ENCODE results near the gene FNIP1.
"Not testable (repeated sequence)": the region's sequence is repeated elsewhere in the genome, so short reads cannot be mapped to it uniquely, and the experiment has no call there.

The FNIP1 gene

DNA sequence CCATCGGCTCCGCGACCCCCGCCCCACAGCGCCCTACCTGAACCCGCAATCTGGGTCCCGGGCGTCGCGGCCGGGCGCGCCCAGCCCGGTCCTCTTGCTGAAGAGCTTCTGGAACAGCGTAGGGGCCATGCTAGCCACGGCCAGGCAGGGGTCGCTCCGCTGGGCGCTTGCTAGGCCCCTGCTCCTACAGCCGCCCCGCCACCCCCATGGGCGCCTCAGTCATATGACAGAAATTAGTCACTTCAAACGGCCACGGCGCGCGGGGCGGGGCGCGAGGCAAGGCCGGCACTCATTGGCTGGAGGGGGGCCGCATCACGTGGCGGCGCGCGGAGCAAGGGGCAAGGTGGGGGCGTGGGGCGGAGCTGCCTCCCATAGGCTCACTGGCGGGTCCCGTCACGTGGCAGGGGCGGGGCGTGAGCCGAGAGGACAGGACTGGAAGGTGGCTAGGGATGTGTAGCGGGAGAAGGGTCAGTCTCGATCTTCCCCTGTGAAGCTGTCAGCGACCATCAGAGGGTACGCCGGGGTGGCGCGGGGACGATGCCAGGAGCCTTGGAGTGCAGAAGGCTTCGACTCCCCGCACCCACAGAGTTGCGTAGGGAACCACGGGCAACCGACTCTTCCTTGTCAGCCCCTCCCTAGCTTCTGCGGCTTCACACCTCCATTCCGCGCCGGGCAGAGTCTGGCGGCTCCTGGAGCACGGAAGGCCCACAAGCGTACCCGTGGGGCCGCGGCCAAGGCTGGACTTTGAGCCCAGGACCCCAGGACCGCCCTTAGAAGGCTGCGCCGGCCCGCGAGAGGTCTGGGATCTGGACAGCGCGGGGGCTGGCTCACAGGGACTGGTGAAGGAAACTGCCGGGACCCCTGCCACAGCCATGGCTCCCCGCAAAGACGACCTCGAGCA, at the start of gene FNIP1:
TSS of gene FNIP1 (minus strand) at position 225 of the 901 bp plus-strand sequence. CDS start at position 129, 96 bp downstream.
- DNase-seq: peak; percentile 98

DNA sequence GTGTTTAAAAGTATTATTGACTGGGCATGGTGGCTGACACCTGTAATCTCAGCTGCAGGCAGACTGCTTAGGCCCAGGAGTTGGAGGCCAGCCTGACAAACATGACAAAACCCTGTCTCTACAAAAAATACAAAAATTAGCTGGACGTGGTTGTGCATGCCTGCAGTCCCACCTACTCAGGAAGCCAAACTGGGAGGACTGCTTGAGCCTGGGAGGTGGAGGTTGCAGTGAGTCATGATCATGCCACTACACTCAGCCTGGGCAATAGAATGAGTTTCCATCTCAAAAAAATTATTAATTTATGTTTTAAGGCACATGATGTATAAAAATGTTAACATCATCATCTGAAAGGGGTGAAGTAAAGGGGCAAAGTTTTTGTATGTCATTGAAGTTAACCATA, 49.7 kb upstream of the FNIP1 start:
- no peak for DNase-seq

DNA sequence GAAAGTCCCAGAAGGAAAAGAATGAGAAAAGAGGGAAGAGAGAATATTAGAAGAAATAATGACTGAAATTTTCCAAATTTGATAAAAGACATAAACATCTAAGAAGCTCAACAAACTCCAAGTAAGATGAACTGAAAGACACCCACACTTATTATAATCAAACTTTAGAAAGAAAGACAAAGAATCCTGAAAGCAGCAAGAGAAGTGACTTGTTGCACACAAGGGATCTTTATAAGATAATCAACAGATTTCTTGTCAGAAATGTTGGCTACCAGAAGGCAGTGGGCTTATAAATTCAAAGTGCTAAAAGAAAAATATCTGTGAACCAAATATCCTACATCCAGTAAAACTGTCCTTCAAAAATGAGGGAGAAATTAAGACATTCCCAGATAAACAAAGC, 49.0 kb upstream of the FNIP1 start:
- DNase-seq: no peak

DNA sequence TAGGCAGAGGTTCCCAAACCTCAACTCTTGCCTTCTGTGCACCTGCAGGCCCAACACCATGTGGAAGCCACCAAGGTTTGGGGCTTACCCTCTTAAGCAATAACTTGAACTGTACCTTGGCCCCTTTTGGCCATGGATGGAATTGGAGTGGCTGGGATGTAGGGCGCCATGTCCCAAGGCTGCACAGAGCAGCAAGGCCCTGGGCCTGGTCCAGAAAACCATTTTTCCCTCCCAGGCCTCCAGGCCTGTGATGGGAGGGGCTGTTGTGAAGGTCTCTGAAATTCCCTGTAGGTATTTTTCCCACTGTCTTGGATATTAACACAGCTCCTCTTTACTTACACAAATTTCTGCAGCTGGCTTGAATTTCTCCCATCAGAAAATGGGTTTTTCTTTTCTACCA, 46.2 kb upstream of the FNIP1 start:
- DNase-seq: not testable (repeated sequence)

DNA sequence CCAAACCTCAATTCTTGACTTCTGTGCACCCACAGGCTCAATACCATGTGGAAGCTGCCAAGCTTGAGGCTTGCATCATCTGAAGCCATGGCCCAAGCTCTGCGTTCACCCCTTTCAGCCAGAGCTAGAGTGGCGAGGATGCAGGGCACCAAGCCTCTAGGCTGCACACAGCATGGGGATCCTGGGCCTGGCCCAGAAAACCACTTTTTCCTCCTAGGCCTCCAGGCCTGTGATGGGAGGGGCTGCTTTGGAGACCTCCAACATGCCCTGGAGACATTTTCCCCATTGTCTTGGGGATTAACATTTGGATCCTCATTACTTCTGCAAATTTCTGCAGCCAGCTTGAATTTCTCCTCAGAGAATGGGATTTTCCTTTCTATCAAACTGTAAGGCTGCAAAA, 35.9 kb upstream of the FNIP1 start:
- not testable (repeated sequence) for DNase-seq

DNA sequence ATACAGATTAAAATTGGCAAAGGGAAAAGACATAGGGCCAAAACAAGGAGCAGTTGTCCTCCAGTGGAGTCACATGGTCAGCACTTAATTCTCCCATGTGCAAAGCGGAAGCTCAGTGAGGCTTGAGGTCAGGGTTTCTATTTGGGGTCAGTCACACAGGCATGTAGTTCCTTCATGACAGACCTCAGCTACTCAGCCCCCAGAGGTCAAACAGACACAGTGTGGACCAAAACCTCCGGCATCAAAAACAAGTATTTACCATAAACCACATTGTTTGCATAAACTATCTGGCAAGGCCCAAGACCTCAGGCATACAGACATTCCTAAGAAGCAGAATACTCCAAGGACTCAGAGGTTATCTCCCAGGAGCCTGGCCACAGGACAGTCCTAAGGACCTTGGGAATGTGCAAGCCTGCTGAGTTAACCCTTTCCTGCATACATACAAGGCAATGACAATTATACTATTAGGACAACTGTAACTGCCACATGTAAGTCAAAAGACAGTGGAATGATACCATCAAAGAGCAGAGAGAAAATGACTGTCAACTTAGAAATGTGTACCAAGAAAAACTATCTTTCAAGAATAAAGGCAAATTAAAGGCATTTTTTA, 28.7 kb upstream of the FNIP1 start:
- no peak for DNase-seq

DNA sequence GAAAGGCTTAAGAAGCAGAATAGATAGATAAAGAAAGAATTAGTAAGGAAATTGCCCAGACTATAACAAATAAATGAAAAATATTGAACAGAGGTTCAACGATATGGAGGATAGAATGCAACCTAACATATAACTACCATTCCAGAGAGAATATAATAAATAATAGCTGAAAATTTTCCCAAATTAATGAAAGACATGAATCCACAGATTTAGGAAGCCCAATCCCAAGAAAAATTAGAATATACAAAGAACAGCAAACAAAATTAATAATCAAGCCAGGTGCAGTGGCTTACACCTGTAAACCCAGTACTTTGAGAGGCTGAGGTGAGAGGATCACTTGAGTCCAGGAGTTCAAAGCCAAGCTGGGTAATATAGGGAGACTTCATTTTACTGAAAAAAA, 27.8 kb upstream of the FNIP1 start:
- no peak for DNase-seq

DNA sequence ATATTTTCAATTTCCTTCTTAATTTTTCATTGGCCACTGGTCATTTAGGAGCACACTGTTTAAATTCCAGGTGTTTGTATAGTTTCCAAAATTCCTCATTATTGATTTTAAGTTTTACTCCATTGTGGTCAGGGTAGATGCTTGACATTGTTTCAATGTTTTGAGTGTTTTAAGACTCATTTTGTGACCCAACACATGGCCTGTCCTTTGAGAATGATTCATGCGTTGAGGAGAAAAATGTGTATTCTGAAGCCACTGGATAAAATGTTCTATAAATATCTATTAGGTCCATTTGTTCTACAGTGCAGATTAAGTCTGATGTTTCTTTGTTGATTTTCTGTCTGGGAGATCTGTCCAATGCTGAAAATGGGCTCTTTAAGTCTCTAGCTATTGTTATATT, 24.4 kb upstream of the FNIP1 start:
- no peak for DNase-seq

DNA sequence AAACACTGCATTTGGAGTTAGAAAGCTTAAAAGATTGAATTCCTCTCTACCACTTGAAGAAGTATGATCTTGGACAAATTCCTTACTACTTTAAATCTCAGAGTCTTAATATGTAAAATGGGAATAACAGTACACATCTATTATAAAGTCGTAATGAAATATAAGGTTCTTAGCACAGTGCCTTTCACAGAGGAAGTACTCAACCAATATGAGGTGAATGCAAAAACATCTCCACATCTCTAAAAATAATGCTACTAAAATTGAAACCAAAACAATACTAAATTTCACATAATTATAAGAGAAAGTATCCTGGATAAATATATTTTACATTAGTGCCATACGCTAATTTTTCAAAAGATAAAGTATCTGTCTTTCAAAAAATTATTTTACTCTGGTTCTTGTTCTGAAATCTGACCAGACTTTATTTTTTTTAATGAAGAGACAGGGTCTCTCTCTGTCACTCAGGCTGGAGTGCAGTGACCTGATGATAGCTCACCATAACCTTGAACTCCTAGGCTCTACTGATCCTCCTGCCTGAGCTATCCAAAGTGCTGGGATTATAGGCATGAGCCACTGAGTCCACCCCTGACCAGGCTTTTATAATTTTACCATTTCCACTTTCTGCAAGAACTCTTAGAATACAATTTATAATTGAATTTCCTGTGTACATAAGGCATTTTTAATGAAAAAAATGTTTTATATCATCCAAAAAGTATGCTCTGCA, 21.3 kb upstream of the FNIP1 start:
- DNase-seq: no peak

DNA sequence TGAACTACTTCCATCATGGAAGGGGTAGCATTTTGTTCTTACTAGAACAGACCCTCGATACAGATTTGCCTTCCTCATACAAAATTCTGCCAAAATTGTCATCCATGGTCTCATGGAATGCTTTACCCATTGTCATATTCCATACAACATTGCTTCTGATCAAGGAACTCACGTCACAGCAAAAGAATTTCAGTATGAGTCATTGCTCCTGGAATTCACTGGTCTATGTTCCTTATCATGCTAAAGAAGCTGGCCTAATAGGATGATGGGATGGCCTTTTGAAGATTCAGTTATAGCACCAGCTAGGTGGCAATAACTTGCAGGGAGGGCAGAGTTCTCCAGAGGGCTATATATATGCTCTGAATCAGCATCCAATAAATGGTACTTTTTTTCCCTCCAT, 18.2 kb upstream of the FNIP1 start:
- no peak for DNase-seq

DNA sequence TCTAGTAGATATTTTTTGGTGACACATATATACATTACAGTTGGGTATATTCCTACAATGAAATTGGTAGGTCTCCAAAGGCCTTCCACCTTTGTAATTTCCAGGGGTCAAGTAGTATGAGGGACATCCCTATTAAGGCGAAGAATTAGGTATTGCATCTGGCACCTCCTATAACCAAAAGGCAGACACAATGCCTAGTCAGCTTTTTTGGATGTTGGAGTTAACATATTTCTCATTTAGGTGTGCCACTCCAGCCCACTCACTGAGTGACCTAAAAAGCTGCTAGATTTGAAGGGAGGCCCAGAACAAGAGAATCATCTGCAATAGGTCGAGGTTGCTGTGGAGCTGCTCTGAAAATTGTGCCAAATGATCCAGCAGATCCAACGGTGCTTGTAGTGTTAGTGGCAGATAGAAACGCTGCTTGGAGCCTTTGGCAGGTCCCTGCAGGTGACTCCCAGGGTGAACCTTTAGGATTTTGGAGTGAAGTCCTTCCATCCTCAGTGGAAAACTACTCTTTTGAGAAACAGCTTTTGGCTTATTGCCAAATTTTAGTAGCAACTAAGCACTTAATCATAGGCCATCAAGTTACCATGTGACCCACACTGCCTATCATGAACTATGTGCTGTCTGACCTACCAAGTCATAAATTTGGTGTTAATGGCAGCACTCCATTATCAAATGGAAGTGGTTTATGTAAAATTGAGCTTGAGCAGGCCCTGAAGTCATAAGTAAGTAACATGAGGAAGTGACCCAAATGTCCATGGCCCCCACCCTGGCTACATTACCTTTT, 15.7 kb upstream of the FNIP1 start:
- DNase-seq: no peak

DNA sequence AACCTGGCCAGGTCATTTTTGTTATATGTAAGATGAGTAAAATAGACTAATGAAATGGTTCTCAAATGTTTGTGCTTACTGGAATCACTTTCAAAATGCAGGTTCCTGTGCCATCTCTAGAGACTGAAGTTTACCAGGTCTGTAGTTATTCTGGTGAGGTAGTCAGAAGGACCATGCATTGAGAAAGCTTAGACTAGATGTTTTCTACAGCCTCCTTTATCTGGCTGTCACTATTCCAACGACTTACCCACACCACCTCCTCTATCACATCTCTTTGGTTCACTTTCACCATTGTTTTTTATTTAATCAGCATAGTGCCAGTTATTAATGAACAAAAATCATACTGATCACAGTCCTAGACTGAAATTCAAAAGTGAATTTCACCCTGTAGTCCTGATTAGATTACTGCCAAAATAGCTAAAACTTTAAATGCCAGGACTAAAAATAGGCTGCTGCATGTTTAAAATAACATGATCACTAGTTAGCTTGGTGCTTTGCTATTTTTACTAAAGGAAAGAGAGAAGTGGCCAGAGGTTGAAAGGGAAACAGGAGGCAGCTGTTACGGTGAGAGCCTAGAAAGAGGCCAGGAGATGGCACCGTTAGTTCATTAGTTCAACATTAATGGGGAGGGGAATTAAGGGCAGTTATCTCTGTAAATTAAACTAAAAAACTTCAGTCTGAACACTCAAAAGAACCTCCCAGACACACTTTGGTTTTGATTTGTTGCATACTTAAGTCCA, 13.9 kb upstream of the FNIP1 start:
- no peak for DNase-seq

DNA sequence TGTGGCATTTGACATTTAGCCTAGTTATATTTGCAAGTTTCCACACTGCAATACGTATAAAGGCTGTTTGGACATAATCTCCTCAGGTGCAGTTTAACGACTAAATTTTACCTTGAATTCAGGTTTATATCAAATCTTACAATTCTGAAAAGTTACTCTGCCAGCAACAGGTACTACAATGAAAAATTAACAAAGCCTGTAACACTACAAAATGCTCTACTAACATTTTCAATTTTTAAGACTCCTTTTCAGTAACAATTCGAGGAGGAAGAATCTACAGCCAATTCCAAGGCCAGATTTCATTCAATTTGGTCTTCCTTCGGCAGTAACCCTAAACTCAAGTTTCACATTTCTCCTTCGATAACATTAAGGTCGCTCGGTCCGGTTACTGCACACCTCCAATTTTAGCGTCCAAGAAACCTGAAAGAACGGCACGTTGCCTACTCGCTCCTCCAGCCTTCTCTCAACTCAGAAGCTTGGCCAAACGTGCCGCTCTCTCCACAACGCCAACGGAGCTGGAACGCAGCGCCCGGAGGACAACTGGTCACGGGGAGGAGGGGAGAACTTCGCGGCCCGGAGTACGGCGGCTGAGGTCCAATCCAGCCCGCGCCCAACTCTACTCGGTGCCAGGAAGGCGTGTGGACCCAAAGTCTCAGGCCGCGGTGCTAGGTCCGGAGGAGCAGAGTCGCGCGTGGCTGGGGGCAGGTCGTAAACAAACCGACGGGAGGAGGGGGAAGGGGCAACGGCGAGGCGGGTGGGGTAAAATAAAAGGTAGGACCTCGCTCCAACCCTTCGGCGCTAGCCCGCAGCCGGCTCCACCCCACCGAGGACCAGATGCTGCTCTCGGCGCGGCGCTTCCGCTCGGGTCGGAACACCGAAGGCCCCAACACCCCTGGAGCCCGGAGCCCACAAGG, 681 bp downstream of the FNIP1 start:
- peak; percentile 11 to 30 for DNase-seq

DNA sequence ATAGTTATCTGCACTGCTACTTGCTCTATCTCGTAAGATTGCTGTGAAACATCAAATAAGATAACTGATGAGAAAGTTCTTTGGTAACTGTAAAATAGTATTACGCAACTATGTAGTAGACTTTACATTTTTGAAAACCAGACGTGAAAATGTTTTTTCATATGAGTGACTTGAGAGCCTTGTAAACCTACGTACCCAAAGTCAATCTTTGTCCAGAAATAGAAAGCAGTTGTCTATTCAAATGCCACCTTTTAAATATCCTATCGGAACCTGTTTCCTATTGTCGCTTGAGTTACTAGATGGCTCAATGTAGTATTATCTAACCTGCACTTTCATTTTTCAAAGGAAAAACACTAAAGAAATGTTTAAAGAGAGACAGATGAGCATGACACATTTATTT, 1.6 kb downstream of the FNIP1 start:
- no peak for DNase-seq

DNA sequence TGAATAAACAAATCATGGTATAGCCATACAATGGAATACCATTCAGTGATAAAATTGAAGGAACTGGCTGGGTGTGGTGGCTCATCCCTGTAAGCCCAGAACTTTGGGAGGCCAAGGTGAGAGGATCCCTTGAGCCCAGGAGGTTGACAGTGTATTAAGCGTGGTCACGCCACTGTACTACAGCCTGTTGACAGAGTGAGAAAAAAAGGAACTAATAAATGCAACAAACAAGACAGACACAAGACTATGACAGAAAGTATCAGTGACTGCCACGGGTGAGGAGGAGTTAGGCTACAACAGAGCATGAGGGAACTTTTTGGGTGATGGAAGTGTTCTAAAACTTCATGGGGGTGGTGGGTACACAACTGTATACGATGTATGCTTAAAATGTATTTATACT, 2.2 kb downstream of the FNIP1 start:
- DNase-seq: no peak

DNA sequence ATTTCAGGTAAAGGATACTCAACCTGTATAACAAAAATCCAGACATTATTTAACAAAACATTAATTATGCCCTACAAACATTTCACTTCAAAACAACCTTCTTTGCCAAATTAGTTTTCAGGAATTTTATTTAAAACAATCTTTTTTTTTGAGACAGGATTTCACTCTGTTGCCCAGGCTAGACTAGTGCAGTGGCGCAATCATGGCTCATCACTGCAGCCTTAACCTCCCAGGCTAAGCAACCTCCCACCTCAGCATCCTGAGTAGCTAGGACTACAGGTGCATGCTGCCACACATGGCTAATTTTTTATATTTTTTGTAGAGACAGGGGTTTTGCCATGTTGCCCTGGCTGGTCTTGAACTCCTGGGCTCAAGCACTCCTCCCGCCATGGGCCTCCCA, 3.9 kb downstream of the FNIP1 start:
- DNase-seq: no peak

DNA sequence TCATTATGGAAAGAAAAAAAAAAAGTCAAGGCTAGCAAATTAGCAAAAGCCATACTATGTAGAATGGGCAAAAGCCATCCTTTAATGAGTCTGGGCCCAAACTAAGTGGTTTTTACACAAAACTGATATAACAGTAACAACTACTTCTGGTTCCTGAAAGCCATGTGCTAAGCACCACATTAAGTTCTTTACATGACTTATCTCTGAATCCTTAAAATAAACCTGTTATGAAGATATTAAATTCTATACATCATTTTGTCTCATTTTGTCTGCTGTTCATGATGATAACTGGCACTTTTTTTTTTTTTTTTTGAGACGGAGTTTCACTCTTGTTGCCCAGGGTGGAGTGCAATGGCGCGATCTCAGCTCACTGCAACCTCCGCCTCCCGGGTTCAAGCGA, 5.0 kb downstream of the FNIP1 start:
- no peak for DNase-seq

DNA sequence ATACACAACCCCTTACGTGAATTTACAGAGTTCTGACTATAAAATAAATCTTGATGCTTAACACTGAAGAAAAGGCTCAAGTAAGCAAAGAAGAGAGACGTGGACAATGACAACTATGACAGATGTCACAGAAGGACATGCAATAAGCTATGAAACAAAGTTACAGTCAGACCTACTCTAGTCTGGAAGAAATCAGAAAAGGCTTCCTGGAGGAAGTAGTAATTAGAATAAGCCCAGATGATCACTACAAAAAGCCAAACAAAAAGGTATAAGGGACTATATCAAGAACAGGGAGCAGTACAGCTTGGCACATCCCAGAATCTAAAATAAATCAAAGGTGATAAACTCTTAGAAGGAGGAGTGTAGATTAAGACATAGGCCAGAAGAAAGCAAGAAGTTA, 6.3 kb downstream of the FNIP1 start:
- DNase-seq: no peak

DNA sequence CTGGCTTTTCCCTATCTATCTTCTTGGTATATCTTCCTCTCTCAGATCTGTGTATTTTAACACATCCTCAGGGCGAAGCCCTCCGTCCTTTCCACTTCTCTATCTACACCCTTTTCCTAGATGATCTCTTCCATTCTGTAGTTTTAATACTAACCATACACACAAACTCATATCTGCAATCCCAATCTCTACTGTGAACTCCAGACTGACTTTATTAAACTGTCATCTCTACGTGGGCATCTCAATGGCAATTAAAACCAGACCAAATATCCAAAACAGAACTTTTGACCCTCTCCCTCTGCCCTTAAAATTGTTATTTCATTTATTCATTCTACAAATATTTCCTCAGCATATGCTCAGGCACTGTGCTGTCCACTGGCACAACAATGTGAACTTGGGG, 7.1 kb downstream of the FNIP1 start:
- no peak for DNase-seq

DNA sequence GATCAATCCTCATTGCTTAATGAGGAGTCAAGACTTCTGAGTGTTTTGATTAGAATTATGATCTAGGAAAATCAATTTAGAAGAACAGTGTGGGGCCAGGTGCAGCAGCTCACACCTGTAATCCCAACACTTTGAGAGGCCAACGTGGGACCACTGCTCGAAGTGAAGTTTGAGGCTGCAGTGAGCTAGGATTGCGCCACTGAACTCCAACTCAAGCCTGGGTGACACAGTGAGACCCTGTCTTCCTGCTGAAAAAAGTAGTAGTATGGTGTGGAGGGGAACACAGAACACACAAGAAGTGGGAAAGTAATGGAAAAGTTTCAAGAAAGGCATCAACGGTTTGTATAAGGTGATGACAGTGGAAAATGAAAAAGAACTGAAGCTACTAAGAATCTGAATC, 9.1 kb downstream of the FNIP1 start:
- DNase-seq: no peak

All from activated CD4-positive, alpha-beta T cell treated with anti-CD3 and anti-CD28 coated beads for 4 hours (primary cell).